ENCODE data around the gene LSM10.

The LSM10 gene

GRCh38 chr1:36390411-36390810 is 7.3 kb downstream of the LSM10 start:
- no peak for TF ChIP-seq CTCF (IDR thresholded peaks at IDR 0.05)
- Mint-ChIP-seq H3K27ac (no peak overlapping the region), H3K9me3 (no peaks in the 10 kb centered on the region), H3K36me3 (ENCODE audit: low read depth) (peaks cover 14% of the 10 kb centered on the region), H3K27me3 (ENCODE audit: low read depth, poor library complexity) (no peaks in the 10 kb centered on the region), H3K4me1 (peaks cover 30% of the 10 kb centered on the region), H3K4me3 (no peak overlapping the region)
- DNase-seq = no peak

- Mint-ChIP-seq H3K9me3 (no peaks in the 10 kb centered on the region), H3K4me1 (peaks cover 29% of the 10 kb centered on the region), H3K27ac (no peak overlapping the region), H3K36me3 (ENCODE audit: low read depth) (peaks cover 14% of the 10 kb centered on the region), H3K4me3 (no peak overlapping the region), H3K27me3 (ENCODE audit: low read depth, poor library complexity) (no peaks in the 10 kb centered on the region)
- DNase-seq = no peak
- TF ChIP-seq CTCF (IDR thresholded peaks at IDR 0.05) = no peak
Observed at GRCh38 chr1:36389999-36390398, 7.7 kb downstream of the LSM10 start.

GRCh38 chr1:36389261-36389660 is 8.4 kb downstream of the LSM10 start:
- no peaks in the 10 kb centered on the region for H3K9me3 Mint-ChIP-seq
- DNase-seq = no peak
- H3K36me3 Mint-ChIP-seq (ENCODE audit: low read depth) = peaks cover 14% of the 10 kb centered on the region
- H3K4me1 Mint-ChIP-seq = peaks cover 33% of the 10 kb centered on the region
- H3K27ac Mint-ChIP-seq = peak overlapping the region; percentile 58
- no peaks in the 10 kb centered on the region for H3K27me3 Mint-ChIP-seq (ENCODE audit: low read depth, poor library complexity)
- no peak overlapping the region for H3K4me3 Mint-ChIP-seq
- no peak for TF ChIP-seq CTCF (IDR thresholded peaks at IDR 0.05)

GRCh38 chr1:36387141-36387949 is 10.4 kb downstream of the LSM10 start:
- no peak for DNase-seq
- TF ChIP-seq CTCF (IDR thresholded peaks at IDR 0.05) = no peak
- no peaks in the 10 kb centered on the region for H3K9me3 Mint-ChIP-seq

GRCh38 chr1:36386265-36387140 is 11.2 kb downstream of the LSM10 start:
- peak; percentile 35 for DNase-seq
- peaks cover 46% of the 10 kb centered on the region for H3K4me1 Mint-ChIP-seq
- peaks cover 9% of the 10 kb centered on the region for H3K36me3 Mint-ChIP-seq (ENCODE audit: low read depth)
- no peak for TF ChIP-seq CTCF (IDR thresholded peaks at IDR 0.05)
- peak overlapping the region; percentile 88 for H3K4me3 Mint-ChIP-seq
- H3K9me3 Mint-ChIP-seq = no peaks in the 10 kb centered on the region
- no peaks in the 10 kb centered on the region for H3K27me3 Mint-ChIP-seq (ENCODE audit: low read depth, poor library complexity)
- peak overlapping the region; percentile 83 for H3K27ac Mint-ChIP-seq

More at GRCh38 chr1:36387141-36387949, 10.4 kb downstream of the LSM10 start:
- no peaks in the 10 kb centered on the region for H3K27me3 Mint-ChIP-seq (ENCODE audit: low read depth, poor library complexity)
- peak overlapping the region; percentile 85 for H3K27ac Mint-ChIP-seq
- peaks cover 9% of the 10 kb centered on the region for H3K36me3 Mint-ChIP-seq (ENCODE audit: low read depth)
- peaks cover 46% of the 10 kb centered on the region for H3K4me1 Mint-ChIP-seq
- H3K4me3 Mint-ChIP-seq = peak overlapping the region; percentile 43
